ENCODE data around the gene TSC2.
"Not testable (repeated sequence)": the region's sequence is repeated elsewhere in the genome, so short reads cannot be mapped to it uniquely, and the experiment has no call there.

Gene TSC2

DNA sequence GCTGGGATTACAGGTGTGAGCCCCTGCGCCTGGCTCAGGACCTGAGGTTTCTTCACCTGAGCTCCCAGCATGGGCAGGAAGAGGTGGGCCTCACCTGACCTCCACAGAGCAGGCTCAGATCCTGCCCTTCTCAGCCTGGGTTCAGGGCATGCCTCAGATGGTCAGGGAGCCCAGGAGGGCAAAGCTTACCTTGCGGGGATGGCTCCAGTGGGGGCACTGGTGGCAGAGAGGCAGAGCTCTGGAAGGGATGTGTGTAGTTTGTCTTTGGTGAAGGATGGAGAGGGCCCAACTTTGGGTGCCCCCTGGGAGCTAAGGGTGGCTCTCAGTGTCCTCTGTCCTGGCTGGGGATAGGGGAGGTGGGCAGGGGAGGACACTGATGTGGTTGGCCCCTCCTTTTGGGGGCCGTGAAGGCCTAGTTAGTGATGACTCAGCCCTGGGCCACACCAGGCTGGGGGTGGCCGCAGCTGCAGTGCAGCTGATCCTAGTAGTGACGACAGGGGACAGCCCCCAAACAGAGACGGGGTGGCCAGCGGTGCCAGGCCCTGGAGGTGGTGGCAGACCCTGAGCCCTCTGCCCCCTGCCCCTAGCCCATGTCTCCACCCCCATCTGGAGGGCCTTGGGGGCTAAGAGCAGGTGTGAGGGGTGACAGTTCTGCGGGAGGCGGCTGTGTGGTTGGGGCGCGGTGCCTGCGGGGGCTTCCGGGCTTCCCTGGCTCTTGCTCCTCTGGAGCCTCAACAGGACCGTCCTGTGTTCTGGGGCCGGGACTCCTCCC lies 15.3 kb upstream of the TSC2 start:
- no peak for DNase-seq

DNA sequence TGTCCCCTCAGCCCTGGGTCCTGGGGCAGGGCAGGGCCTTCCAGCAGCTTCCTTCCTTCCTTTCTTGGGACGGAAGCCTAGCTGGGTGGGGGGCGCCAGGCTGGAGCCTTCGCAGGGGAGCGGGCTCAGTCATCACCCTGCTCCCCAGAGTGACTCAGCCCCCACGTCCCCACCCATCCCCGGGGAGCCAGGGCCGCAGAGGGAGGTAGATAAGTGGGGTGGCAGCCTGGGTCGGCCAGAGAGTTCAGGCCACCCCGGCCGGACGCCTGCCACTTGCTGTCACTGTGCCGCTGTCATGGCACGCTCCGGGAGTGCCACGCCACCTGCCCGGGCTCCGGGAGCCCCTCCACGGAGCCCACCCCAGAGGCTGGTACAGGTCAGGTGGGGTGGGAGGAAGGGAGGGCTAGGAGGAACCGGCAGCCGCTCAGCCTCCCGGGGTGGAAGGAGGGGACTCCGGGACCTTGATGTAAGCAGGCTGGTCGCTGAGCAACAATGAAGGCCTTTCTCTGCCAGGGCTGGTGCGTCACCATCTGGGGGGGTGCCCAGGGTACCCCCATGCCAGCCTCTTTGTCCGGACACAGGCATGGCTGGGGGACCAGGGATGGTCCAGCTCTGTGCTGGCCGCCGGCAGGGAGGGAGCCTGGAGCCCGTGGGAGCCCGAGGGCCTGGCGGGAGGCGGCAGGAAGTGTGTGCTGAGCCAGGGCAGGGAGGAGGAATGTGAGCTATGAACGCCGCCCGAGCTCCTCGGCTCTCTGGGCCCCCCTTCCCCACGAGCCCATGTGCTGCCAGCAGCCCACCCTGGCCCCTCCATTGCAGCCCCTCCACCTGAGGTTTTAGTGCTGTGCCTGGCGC lies 14.5 kb upstream of the TSC2 start:
- no peak for DNase-seq

DNA sequence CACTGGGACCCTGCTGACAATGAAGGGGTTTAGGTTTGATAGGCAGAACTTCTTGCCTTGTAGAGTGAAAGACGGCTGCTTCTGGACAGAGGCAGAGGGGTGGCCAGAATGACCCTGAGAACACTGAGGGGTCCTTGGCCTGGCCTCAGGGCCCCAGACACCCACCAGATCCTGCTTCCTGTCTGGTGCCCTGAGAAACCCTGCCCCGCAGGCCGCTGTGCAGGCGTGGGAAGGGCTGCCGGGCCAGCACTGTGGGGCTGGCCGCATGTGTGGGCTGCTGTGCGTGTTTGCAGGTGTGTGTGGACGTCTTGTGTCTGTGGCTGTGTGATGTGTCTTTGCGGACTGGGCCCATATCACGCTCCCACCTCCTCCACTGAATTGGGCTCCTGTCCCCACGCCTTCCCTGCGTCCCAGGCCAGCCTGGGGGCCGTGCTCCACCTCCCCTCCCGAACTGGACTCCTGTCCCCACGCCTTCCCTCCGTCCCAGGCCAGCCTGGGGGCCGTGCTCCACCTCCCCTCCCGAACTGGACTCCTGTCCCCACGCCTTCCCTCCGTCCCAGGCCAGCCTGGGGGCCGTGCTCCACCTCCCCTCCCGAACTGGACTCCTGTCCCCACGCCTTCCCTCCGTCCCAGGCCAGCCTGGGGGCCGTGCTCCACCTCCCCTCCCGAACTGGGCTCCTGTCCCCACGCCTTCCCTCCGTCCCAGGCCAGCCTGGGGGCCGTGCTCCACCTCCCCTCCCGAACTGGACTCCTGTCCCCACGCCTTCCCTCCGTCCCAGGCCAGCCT lies 13.7 kb upstream of the TSC2 start:
- not testable (repeated sequence) for DNase-seq

DNA sequence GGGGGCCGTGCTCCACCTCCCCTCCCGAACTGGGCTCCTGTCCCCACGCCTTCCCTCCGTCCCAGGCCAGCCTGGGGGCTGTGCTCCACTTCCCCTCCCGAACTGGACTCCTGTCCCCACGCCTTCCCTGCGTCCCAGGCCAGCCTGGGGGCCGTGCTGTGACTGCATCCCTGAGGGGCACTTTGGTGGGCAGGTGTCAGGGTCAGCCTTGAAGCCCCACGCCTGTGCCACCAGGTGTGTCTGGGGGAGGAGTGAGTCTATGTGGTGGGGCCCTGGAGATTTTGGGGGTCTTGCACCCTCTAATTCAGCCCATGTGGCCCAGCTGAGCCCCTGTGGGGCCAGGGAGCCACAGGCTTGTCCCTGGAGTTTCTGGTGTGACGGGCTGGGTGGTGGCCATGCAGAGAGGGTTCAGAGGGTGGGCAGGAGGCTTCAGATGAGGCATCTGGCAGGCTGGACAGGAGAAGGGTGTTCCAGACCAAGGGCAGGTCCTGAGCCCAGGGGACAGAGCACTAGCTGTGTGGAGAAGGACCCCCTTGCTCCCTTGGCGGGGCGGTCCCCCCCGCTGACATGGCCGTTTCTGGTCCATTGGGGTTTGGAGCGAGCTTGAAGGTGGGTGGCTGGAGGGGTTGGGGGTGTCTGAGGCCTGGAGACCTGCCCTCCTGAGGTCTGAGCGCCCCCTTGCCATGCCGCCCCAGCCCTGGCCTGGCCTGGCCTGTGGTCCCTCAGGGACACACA lies 12.9 kb upstream of the TSC2 start:
- DNase-seq: no peak

DNA sequence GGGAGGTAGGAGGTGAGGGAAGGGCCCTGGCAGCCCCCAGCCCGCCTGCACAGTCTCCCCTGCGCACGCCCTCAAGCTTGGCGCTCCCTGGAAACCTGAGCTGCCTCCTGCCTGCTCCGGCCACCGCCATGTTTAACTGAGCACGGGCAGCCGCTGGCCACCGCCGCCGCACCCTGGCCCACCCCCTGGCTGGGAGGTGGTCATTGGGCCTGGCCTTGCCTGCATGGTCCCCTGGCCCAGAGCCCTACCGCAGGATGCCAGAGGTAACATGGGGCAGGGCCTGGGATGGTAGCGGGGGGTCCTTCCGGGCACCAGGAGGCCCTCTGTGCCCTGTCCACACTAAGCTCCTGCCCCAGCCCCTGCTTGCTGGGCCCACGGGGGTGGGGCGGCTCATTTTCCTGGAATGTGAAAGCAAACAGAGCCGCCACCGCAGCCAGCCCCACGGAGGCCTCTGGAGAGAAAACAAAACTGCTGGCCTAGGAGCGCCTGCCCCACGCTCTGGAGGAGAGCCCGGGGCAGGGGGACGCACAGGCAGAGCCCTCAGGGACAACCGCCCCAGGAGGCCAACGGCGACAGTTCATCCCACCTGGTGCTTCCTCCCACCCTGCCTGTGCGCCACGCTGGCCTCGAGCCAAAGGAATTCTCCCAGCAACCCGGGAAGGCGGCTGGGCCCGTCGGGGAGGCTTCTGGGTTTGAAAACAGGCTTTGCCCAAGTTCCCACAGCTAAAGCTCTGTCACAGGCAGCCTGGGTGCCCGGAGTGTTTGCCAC lies 12.2 kb upstream of the TSC2 start:
- no peak for DNase-seq

DNA sequence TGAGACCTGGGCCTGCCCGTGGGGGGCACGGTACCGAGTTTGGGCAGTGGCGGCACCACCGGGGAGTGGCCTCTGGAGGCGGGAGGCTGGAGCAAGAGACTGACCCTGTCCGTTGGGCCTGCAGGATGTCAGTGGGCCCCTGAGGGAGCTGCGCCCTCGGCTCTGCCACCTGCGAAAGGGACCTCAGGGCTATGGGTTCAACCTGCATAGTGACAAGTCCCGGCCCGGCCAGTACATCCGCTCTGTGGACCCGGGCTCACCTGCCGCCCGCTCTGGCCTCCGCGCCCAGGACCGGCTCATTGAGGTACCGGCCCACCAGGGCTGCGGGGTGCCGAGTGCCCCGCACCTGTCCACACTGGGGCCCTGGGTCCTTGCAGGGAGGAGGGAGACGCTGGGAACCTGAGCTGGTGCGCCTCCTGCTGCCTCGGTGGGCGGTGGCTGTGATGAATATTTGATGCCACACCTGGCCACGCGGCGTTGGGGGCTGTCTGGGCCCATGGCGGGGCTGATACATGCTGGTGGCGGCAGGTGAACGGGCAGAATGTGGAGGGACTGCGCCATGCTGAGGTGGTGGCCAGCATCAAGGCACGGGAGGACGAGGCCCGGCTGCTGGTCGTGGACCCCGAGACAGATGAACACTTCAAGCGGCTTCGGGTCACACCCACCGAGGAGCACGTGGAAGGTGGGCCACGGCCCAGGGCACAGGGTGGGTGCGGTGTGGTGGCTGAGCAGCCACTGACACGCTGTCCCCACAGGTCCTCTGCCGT lies 11.4 kb upstream of the TSC2 start:
- no peak for DNase-seq

DNA sequence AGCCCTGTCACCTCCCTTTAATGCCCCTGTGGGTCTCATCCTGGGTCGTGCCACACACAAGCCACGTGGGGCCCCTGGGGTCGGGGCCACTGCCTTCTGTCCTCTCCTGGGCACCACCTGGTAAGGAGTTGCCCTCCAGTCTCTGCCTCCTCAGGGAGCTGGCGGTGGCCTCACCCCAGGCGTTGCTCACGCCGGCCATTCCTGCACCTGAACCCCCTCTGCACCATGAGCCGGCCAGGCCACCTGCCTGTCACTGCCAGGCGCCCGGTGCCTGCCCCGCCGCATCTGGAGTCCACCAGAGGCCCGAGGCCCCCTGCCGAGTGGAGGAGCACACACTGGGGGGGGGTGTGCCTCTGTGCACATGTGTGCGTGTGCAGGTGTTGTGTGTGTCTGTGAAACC lies 10.7 kb upstream of the TSC2 start:
- DNase-seq: no peak

DNA sequence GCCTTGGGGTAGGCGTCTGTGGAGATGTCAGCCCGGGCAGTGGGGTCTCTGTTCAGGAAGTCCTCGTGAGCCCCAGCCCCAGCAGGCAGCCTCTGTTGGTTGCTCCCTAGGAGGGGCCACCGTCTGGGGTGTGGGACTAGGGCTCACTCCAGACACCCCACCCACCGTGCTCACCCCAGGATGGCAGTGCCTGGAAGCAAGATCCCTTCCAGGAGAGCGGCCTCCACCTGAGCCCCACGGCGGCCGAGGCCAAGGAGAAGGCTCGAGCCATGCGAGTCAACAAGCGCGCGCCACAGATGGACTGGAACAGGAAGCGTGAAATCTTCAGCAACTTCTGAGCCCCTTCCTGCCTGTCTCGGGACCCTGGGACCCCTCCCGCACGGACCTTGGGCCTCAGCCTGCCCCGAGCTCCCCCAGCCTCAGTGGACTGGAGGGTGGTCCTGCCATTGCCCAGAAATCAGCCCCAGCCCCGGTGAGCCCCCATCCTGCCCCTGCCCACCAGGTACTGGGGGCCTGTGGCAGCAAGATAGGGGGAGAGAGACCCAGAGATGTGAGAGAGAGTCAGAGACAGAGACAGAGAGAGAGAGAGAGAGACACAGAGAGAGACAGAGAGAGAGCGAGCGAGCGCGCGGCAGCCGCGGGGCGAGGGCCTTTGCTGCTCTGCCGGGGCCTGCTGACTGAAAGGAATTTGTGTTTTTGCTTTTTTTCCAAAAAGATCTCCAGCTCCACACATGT lies 10.0 kb upstream of the TSC2 start:
- no peak for DNase-seq

DNA sequence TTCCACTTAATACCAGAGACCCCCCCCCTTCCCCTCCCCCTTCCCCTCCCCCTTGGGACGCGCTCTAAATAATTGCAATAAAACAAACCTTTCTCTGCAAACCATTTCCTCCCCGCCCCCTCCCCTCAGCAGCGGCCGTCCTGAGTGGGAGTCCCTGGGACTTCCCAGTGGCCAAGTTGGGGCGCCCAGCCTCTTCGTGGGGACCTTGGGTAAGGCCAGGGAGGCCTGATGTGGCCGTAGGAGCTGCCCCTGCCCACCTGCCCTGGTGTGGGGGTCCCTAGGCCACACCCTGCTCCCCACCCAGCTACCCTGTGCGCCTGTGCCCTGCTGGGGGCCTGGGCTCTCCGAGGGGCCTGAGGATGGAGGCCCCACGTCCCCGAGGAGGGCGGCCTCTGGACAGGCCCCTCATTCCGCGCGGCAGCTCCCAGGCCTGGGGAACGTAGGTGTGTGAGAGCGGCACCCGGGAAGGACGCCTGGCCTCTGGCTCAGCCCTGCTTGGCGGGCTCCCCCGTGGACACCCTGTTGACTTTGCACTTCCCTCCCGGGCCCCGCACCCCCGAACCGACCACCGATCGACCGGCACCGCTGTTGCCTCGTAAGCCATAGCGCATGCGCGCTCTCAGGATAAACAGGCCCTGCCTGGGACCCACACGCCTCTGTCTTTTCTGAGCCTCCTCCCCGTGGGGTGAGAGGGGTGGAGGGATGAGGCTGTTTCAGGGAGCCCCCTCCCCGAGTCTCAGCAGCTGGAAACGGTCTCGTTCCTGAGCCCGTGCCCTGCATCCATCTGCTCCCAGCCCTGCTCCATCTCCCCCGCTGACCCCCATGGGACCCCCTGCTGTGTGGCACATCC lies 9.2 kb upstream of the TSC2 start:
- DNase-seq: no peak

DNA sequence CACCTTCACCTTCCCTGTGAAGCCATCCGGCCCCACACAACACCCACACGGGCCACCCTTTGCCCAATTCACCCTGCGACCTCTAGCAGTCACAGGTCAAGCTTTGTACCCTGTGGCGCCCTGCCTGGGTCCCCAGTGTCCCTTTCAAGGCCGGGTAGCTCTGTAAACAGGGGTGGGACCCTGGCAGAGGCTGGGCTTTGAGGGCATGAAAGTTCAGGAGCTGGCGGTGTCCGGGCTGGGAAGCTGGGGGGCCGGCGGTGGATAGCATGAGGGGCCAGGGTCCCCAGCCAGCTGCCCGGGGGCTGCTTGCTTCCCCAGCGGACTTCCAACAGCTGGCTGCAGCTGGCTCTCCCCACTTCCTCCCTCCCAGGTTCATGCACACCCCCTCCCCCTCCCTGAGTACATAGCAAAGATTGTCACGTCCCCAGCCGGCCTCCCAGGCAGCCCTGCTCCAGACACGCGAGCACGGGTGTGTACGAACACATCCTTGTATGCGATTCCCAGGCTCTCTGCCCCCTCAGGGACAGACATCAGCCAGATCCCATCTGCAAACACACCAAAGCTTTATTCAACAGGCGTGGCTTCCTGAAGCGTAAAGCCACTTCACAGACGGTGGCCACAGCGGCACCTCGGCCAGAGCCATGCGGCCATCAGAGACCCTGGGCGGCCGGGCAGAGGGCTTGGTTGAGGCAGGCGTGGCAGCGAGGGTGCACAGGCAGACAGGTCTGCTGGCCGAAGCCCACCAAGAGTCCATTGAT lies 8.3 kb upstream of the TSC2 start:
- DNase-seq: no peak

DNA sequence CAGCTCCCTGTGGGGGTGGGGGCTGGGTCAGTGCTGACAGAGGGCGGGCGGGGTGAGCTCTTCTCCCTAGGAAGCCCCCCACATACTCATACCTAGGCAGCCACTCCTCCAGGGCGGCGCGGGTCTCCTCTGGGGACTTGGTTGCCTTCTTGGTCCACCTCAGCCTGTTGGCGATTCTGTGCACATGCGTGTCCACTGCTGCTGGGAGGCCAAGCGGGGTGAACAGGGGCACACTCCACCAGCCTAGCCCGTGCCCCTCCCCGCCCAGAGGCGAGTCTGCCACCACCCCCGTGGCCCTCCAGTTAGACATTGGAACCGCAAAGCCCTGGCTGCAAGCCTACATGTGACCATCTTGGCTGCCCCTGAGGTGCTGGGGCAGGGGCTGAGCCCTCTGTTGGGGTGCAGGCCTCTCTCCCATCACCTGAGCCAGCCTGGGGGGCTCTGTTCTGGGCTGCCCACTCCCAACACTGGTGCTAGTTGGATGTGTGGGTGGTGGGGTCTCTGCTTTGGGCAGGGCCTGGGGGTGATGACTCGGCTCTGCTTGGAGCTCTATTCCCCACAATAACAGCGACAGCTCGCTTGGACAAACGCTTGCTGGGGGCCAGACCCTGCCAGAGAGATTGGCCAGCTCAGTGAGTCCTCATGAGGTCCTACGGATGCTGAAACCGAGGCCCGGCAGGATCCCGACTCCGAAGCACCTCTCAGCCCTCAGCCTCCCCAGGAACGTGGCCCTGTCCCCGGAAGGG lies 7.6 kb upstream of the TSC2 start:
- no peak for DNase-seq

DNA sequence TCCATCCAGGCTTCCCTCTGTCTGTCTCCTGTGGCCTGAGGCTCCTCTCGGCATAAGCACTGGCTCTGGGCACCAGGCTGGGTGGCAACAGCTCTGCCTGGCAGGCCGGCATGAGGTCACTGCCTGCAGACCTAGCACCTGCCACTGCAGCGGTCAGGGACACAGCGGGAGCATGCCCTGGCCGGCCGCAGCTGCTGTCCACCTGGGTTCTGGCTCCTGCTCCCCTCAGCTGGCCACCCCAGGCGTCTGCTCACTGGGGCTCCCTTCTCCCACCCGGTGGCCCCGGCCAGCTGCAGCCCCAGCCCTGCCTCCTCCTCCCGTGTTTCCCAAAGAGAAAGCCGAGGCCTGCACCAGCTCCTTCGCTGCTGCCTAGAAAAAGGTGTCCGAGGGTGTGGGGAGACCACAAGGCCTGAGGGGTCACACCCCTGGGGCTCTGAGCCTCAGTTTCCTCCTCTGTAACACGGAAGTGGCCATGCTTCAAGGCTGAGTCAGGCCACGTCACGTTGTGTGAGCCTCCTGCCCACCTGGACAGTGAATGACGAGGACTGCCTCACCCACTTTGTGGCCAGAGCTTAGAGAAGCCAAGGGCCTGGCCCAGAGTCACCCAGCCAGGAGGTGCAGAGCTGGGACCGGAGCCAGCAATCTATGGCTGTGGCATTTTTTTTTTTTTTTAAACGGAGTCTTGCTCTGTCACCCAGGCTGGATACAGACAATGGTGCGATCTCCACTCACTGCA lies 6.8 kb upstream of the TSC2 start:
- DNase-seq: no peak

DNA sequence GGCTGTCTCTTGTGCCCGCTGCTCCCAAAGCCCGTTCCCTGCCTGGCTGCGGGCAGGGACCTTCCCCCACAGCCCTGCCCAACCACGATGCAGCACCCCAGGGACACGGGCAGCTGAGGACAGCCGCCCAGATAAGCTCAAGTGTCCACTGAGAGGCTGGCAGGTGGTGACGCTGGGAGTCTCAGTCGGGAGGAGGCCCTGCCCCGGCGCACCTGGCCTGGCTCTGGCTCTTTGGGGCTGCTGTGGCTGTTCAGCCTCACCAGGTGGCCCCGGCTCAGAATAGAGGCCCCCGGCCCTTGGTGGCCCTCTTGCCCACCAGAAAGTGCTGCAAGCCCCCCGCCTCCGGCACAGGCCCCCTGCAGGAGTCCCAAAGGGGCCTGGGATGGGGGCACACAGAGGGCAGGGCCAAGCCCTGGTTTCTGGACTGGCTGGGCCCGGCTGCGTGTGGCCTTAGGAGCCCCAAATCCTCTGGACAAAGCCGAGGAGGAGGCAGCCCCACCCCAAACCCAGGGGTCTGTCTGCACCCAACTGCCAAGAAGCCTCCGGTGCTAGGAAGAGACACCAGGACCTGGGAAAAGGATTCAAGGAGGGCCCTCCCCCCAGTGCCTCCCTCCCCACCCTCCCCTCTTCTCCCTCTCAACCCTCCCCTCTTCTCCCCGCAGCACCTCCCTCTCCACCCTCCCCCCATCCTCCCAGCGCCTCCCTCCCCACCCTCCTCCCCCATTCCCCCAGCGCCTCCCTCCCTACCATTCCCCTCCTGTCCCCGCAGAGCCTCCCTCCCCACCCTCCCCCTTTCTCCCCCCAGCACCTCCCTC lies 5.4 kb upstream of the TSC2 start:
- DNase-seq: no peak

DNA sequence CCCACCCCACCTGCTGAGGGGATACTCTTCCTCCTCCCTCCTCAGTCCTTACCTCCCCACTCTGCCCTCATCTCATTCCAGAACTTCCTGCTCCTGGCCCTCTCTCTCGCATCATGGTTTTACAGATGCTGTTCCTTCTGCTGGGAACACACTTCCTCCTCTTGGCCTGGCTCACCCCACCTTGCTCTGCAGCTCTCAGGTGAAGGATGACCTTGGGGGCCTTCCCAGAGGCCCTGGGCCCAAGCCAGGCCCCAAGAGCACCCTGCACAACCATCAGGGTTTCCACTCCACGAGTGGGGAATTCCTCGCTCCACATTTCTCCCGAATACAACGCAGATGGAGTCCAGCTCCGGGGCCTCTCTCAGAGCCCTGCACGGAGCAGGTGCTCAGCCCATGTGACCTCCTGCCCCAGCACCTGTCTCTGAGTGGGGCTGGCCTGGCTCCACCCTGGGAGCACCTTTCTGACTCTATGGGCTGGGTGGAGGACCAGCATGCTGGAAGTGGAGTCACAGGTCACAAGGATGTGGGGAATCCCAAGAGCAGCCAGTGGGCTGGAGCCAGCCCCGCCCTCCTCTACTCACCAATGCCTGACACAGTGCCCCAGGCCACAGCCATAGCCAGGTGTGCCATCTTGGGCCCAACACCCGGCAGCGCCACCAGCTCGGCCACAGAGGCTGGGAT lies 4.7 kb upstream of the TSC2 start:
- no peak for DNase-seq

DNA sequence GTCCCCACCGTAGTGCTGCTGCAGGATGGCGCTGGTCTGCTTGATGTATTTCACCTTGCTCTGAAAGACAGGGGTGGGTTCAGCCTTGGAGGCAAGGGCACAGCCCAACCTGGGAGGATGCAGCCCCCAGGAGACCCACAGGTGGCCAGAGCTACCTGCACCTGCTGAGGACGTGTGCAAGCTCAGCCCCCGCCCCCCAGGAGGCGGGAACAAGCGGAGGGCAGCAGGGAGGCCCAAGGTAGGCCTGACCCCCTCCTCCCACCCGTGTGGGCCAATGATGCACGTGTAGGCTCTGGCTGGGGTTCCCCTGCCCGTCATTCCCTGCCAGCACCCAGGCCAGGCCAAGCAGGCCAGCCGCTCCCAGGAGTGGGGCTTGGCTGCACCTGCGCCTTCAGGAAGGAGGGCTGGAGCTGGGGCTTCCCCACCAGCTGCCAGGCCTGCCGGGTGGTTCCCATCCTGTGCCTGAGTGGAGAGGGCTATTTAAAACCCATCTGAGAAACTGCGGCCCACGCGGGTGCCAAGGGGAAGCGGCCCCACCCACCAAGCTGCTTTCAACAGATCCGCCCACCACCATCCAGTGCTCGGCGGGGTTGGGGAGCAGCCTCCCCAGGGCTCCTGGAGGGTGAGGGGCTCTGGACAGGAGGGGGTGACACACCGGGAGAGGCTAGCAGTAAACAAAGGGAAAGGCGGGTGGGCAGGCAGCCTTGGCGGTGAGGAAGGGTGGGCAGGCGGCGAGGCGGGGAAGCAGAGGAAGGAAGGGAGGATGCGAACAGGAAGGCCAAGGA lies 3.9 kb upstream of the TSC2 start:
- no peak for DNase-seq

Data from stimulated activated CD4-positive, alpha-beta T cell treated with anti-CD3 and anti-CD28 coated beads, Interleukin-4, amount 100 ng/mL, for 1 hour (primary cell).